Esophagus muscularis mucosa (tissue), 4 donors: ENCODE data around the gene DEFB121. TPM values are rescaled to one million over a fixed set of nuclear protein-coding genes. Genes with fewer than 3 reads are reported as not detected.

Experiments used
- DNase-seq: peaks from one replicate; pipeline ENCODE4 v3.0.0-alpha.2; 2017; ENCODE audit errors: extremely low spot score
- H3K27ac ChIP-seq, 4 donors: fragments of 200-600 bp; sonication (generic); replicated peaks in 1 of 4; 1 replicate in 3 of 4; 2 replicates in 1 of 4; pipeline ENCODE4 v1.5.1; 2016 to 2019; ENCODE audit warnings: mild to moderate bottlenecking in 1 of 4
- H3K27me3 ChIP-seq, 4 donors: fragments of 200-600 bp; sonication (generic); one replicate each; pipeline versions ENCODE4 v1.5.1 to v1.6.0; 2016 to 2019
- H3K36me3 ChIP-seq, 4 donors: fragments of 200-600 bp; sonication (generic); one replicate each; pipeline ENCODE4 v1.5.1; 2016 to 2019
- H3K4me1 ChIP-seq, 4 donors: fragments of 200-600 bp; sonication (generic); one replicate each; pipeline ENCODE4 v1.5.1; 2016 to 2019
- H3K4me3 ChIP-seq, 4 donors: fragments of 200-600 bp; sonication (generic); 1 replicate in 2 of 4; 2 replicates in 2 of 4; pipeline ENCODE4 v1.5.1; 2016 to 2019; ENCODE audit warnings: mild to moderate bottlenecking in 4 of 4, moderate library complexity in 1 of 4
- H3K9me3 ChIP-seq, 4 donors: fragments of 200-600 bp; sonication (generic); 1 replicate in 3 of 4; 2 replicates in 1 of 4; pipeline ENCODE4 v1.5.1; 2016 to 2019
- CTCF ChIP-seq, 3 experiments: fragments of 200-600 bp in 2 of 3; fragments of 450-650 bp in 1 of 3; sonication (generic) in 2 of 3; IDR thresholded peaks; one replicate each; pipeline ENCODE4 v1.5.1; 2017 to 2019; ENCODE audit warnings: antibody characterized with exemption in 3 of 3, mild to moderate bottlenecking in 2 of 3, moderate library complexity in 1 of 3
- EP300 ChIP-seq: sonication (generic); formaldehyde crosslinking; IDR thresholded peaks from one replicate; pipeline ENCODE4 v1.6.1; 2017; ENCODE audit warnings: antibody characterized with exemption
- POLR2A ChIP-seq: fragments of 450-650 bp; IDR thresholded peaks from one replicate; pipeline ENCODE4 v1.6.1; 2017; ENCODE audit warnings: antibody characterized with exemption, moderate library complexity, mild to moderate bottlenecking, low read depth
- POLR2AphosphoS5 ChIP-seq, 2 donors: sonication (generic); formaldehyde crosslinking; IDR thresholded peaks; one replicate each; pipeline ENCODE4 v1.6.1; 2017; ENCODE audit warnings: antibody characterized with exemption in 2 of 2
- WGBS: methylation state at CpG from one replicate; pipeline ENCODE4 v1.1.5; 2018; 5-methylcytosine and 5-hydroxymethylcytosine counted together
- intact Hi-C: fragments of 100-400 bp; cut with DNase I; formaldehyde crosslinking; loops from one replicate; pipeline ENCODE4 v1.15.1; 2023
- total RNA-seq, 4 donors: library from RNA; depleted of rRNA; stranded (reverse); fragments of >200 nt; gene quantifications; one replicate each; pipeline versions ENCODE4 v1.1.0 to v1.2.1, GENCODE V29; 2016

Gene DEFB121
- total RNA-seq, 4 donors from 2014 or later, result not detected

DNA sequence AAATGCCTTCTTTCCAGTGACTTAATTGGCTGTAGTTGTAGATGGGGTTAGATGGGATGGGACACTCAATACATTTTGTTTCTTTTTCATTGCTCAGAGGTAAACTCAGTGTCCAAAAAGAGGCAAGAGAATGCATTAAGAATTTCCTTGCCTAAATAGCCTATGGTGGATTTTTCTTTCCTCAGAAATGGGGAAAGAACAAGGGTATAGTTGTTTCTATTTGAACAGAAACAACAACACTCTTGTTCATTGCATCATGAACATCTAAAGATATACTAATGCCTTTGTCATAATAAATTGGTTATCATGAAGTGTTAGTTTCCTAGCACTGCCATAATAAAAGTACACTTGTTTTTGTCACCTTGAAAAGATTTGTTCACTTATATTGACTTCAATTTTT, 19.8 kb upstream of the DEFB121 start:
- intact Hi-C loops, result no loop called here
- Histone ChIP-seq H3K27me3 (peaks cover 0 to 10% (median 0%) of the 10 kb centered on the region in 4 donors), H3K4me1 (no peaks in the 10 kb centered on the region), H3K27ac (no peak overlapping the region), H3K36me3 (no peaks in the 10 kb centered on the region), H3K9me3 (peaks cover 0 to 7% (median 0%) of the 10 kb centered on the region in 4 donors), H3K4me3 (no peak overlapping the region)
- DNase-seq, result no peak
- TF ChIP-seq CTCF (IDR thresholded peaks at IDR 0.05) (no peak), POLR2A (no peak), EP300 (no peak), POLR2AphosphoS5 (IDR thresholded peaks at IDR 0.05) (no peak)

DNA sequence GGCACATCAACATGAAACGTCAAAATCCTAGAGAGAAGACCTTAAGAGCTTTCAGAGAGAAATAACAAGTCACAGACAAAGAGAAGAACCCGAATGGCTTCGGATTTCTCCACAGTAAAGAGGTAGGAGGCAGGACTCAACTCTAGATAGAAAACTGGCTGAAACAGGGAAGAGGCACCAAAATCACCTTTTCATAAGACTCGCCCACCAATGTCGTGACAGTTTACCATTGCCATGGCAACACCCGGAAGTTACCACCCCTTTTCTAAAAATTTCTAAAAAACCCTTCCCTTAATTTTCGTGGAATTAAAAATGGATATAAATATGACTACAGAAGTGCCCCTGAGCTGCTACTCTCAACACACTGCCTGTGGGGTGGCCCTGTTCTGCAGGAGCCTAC, 12.3 kb upstream of the DEFB121 start:
- H3K9me3 ChIP-seq, result no peaks in the 10 kb centered on the region
- 77% methylated on average over 7 of the region's 7 CpGs for WGBS
- H3K36me3 ChIP-seq, result no peaks in the 10 kb centered on the region
- TF ChIP-seq POLR2AphosphoS5 (IDR thresholded peaks at IDR 0.05) (no peak), EP300 (no peak), CTCF (IDR thresholded peaks at IDR 0.05) (no peak), POLR2A (no peak)
- H3K4me1 ChIP-seq, result no peaks in the 10 kb centered on the region
- no peak for DNase-seq
- no peak overlapping the region for H3K4me3 ChIP-seq
- intact Hi-C loops, result no loop called here
- H3K27ac ChIP-seq, result no peak overlapping the region
- H3K27me3 ChIP-seq, result no peaks in the 10 kb centered on the region

- Histone ChIP-seq H3K27me3 (no peaks in the 10 kb centered on the region), H3K4me1 (no peaks in the 10 kb centered on the region), H3K4me3 (no peak overlapping the region), H3K27ac (no peak overlapping the region), H3K9me3 (no peaks in the 10 kb centered on the region), H3K36me3 (no peaks in the 10 kb centered on the region)
- intact Hi-C loops, result no loop called here
- DNase-seq, result no peak
- 92% methylated on average over 2 of the region's 2 CpGs for WGBS
- TF ChIP-seq POLR2AphosphoS5 (IDR thresholded peaks at IDR 0.05), result no peak
- TF ChIP-seq POLR2A, result no peak
- TF ChIP-seq CTCF (IDR thresholded peaks at IDR 0.05), result no peak
- TF ChIP-seq EP300, result no peak
These were observed 9.6 kb upstream of the DEFB121 start for GRCh38 chr20:31415653-31416052.

- H3K9me3 ChIP-seq, result no peaks in the 10 kb centered on the region
- TF ChIP-seq POLR2AphosphoS5 (IDR thresholded peaks at IDR 0.05) (no peak), CTCF (IDR thresholded peaks at IDR 0.05) (no peak), EP300 (no peak), POLR2A (no peak)
- H3K27me3 ChIP-seq, result no peaks in the 10 kb centered on the region
- 71% methylated on average over 6 of the region's 6 CpGs for WGBS
- intact Hi-C loops, result no loop called here
- no peak for DNase-seq
- H3K4me1 ChIP-seq, result no peaks in the 10 kb centered on the region
- H3K36me3 ChIP-seq, result no peaks in the 10 kb centered on the region
- H3K27ac ChIP-seq, result no peak overlapping the region
- H3K4me3 ChIP-seq, result no peak overlapping the region
These were observed 8.4 kb upstream of the DEFB121 start for GRCh38 chr20:31414381-31414780.

DNA sequence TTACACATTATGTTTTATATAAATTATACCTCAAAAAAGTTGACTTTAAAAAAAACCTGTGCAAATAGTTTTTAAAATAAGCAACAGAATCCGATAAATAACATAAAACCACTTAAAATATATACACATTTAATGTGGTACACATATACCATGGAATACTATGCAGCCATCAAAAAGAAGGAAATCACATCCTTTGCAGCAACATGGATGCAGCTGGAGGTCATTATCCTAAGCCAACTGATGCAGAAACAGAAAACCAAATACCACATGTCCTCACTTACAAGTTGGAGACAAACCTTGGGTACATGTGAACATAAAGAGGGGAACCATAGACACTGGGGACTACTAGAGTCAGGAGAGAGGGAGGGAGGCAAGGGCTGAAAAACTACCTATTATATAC, 4.0 kb upstream of the DEFB121 start:
- Histone ChIP-seq H3K36me3 (no peaks in the 10 kb centered on the region), H3K27me3 (peaks cover 0 to 4% (median 0%) of the 10 kb centered on the region in 4 donors), H3K27ac (no peak overlapping the region), H3K9me3 (no peaks in the 10 kb centered on the region), H3K4me1 (no peaks in the 10 kb centered on the region), H3K4me3 (no peak overlapping the region)
- no peak for DNase-seq
- TF ChIP-seq CTCF (IDR thresholded peaks at IDR 0.05), result no peak
- 48% methylated on average over 1 of the region's 1 CpG for WGBS
- intact Hi-C loops, result no loop called here
